Ishikawa (cell line): Measurements from ENCODE around the gene KCNK5.
A peak's percentile ranks its signal among the peaks of the same experiment; 100 is the strongest.

ENCODE experiments used
- CREB1 ChIP-seq: IDR thresholded peaks from 2 replicates; pipeline ENCODE4 v1.6.1; 2012; ENCODE audit warnings: low read depth
- EGR1 ChIP-seq: IDR thresholded peaks from 2 replicates; pipeline ENCODE4 v1.6.1; 2012
- EP300 ChIP-seq: IDR thresholded peaks from 2 replicates; pipeline ENCODE4 v1.6.1; 2012; ENCODE audit warnings: borderline replicate concordance
- RAD21 ChIP-seq: IDR thresholded peaks from 2 replicates; pipeline ENCODE4 v1.6.1; 2012; ENCODE audit warnings: low read depth
- TAF1 ChIP-seq: IDR thresholded peaks from 2 replicates; pipeline ENCODE4 v1.6.1; 2012; ENCODE audit warnings: low read depth, mild to moderate bottlenecking
- YY1 ChIP-seq: IDR thresholded peaks from 2 replicates; pipeline ENCODE4 v1.6.1; 2012; ENCODE audit warnings: low read depth
- TF ChIP-seq, protein P1 (sequence below): IDR thresholded peaks from 2 replicates; pipeline ENCODE4 v1.6.1; 2012; ENCODE audit warnings: low read depth, mild to moderate bottlenecking
- TF ChIP-seq, protein P2 (sequence below): IDR thresholded peaks from 2 replicates; pipeline ENCODE4 v1.6.1; 2012
- TF ChIP-seq, protein P3 (sequence below): IDR thresholded peaks from 2 replicates; pipeline ENCODE4 v1.6.1; 2012

DNA sequence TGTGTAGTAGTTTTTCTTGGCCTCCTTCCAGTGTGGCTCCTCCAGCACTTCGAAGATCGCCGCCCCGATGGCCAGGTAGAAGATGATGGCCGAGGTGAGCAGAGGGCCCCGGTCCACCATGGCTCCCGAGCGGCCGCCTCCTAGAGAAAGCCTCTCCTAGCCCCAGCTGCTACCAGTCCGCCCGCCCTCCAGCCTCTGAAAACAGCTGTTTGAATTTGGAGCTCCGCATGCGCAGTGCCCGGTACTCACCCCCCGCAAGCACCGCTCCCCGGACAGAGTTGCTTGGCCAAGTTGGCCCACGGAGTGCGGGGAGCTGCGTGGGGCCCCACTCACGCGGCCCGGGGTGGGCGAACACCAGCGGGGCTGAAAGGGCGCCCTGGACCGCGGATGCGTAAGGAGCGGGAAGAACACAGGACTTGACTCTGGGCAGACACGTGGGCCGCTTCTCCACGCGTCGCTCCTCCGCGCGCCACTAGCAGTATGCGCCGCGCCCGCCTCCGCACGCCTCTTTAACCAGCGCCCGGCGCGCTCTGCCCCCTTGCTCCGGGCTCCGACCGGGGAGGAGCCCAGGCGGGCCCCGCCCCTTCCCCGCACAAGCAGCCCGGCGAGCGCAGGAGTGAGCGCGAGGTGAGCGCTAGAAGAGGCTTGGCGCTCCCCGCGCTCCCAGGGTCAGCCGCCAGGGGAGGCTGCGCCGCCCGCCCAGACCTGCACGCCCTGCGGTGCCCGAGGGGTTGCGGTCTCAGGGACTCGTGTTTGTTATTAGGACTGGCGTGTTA lies at the start of gene KCNK5:
- TF ChIP-seq YY1 (no peak), RAD21 (peak; percentile 44; the same call in 1 of the 2 replicates), CREB1 (no peak), TAF1 (0 out of 2 replicates have a peak, but pooled peaks have one; percentile 28), EGR1 (peak; percentile 90), EP300 (no peak)
- TF ChIP-seq, protein P1, sequence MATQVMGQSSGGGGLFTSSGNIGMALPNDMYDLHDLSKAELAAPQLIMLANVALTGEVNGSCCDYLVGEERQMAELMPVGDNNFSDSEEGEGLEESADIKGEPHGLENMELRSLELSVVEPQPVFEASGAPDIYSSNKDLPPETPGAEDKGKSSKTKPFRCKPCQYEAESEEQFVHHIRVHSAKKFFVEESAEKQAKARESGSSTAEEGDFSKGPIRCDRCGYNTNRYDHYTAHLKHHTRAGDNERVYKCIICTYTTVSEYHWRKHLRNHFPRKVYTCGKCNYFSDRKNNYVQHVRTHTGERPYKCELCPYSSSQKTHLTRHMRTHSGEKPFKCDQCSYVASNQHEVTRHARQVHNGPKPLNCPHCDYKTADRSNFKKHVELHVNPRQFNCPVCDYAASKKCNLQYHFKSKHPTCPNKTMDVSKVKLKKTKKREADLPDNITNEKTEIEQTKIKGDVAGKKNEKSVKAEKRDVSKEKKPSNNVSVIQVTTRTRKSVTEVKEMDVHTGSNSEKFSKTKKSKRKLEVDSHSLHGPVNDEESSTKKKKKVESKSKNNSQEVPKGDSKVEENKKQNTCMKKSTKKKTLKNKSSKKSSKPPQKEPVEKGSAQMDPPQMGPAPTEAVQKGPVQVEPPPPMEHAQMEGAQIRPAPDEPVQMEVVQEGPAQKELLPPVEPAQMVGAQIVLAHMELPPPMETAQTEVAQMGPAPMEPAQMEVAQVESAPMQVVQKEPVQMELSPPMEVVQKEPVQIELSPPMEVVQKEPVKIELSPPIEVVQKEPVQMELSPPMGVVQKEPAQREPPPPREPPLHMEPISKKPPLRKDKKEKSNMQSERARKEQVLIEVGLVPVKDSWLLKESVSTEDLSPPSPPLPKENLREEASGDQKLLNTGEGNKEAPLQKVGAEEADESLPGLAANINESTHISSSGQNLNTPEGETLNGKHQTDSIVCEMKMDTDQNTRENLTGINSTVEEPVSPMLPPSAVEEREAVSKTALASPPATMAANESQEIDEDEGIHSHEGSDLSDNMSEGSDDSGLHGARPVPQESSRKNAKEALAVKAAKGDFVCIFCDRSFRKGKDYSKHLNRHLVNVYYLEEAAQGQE = no peak
- TF ChIP-seq, protein P2, sequence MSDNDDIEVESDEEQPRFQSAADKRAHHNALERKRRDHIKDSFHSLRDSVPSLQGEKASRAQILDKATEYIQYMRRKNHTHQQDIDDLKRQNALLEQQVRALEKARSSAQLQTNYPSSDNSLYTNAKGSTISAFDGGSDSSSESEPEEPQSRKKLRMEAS = peak; percentile 96
- TF ChIP-seq, protein P3, sequence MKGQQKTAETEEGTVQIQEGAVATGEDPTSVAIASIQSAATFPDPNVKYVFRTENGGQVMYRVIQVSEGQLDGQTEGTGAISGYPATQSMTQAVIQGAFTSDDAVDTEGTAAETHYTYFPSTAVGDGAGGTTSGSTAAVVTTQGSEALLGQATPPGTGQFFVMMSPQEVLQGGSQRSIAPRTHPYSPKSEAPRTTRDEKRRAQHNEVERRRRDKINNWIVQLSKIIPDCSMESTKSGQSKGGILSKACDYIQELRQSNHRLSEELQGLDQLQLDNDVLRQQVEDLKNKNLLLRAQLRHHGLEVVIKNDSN = peak; percentile 55; the same call in 1 of the 2 replicates
